Measurements from ENCODE around the gene SDR42E1.
"Not testable (repeated sequence)": the region's sequence is repeated elsewhere in the genome, so short reads cannot be mapped to it uniquely, and the experiment has no call there.

Gene SDR42E1

DNA sequence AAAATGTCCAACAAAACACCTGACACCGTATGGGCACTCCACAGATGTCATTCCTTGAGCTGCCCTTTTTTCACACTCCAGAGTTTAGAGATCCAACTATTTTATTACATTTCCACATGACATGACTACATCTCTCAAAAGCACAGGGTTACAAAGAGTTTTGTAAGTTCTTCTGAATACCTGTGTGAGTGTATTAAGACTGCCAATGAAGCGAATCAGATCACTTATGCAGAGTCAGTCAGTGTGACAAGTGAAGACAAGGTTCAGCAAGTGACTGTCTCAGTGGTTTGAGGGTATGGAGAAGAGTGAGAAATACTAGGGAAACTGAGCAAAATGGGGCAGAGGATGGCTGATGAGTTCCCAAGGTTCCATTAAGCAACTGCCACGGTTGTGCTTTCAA, 8.4 kb downstream of the SDR42E1 start:
- no peak for DNase-seq

DNA sequence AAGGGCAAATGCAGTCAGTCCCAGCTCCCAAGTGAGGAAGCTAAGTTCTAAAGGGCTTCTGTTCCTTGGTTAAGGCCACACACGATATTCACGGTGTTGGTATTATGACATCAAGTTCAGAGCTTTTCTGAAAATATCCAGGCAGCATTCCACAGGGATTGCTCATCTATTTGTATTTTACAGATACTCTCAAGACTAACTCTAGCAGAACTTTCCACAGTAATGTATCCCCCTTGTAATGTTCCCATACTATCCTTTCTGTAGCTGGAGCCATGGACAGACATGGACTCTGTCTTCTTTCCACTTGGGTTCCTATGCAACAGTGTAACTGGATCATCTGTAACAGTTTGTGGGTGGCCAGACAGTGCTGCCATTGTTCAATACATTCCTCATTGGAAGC, 13.5 kb downstream of the SDR42E1 start:
- DNase-seq, result peak; percentile 25

DNA sequence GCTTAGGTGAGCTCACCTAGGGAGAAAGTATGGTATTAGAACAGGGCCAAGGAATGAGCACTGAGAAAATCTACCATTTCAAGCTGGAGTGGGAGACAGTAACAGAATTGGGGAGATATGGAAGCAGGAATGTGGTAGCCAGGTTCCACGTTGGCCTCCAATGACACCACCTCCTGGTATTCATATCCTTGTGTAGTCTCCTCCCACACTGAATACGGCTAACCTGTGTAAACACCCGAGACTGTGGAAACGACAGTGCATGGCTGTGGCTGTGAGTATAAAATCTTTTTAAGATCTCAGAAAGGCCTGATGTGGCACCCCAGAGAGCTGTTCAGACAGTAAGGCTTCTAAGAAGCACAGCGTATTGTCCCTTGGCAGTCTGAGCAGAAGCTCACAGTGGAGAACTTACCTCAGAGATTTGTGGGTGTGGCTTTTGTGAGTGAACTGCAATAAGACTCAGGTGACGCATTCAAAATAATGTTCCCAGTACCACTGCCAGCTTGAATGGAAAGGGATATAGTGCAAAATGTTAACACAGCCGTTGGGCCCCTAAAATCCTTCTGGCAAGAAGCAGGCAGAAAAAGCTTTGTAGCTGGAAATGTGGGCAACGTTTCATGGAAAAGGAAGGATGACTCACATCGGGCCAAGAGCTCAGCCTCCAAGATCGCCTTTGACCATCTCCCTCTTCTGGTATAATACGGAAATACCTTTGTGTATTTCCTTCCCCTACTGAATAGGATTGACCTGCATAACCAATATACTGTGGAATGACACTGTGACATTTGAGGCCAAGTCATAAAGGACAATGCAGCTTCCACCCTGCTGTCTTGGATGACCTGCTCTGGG, 14.4 kb downstream of the SDR42E1 start:
- no peak for DNase-seq

DNA sequence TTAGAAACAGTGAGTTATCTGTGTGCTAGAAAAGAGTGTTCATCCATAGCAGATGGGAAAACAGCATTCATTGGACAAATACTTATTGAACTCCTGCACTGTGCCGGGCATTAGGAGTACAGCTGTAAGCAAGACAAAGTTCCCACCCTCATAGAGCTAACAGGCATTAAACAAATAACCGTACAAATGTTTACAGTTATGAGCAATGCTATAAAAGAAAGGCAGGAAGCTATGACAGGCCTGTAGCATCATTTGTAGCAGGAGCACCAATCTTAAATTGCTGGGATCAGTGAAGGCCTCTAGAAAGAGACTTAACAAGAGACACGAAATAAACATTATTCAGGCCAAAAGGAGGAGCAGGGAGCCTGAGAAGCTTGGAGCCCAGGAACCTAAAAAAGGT, 15.6 kb downstream of the SDR42E1 start:
- DNase-seq, result no peak

DNA sequence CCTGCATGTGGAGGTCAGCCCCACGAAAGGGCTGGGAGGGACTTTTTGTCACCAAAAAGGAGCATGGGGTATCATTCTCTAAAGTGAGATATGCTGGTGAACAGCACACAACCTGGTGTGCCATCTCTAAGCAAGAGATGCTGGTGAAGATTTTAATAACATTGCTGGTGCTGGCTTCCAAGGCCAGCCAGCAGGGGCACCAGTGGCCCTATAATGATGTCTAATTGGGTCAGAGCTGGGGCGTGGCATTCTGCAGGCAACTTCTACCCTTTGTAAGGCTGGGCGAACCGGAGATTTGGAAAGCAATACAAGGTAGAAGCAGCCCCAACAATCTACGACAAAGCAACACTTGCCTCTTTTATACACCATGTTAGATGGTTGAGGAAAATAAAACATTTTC, 16.8 kb downstream of the SDR42E1 start:
- no peak for DNase-seq

DNA sequence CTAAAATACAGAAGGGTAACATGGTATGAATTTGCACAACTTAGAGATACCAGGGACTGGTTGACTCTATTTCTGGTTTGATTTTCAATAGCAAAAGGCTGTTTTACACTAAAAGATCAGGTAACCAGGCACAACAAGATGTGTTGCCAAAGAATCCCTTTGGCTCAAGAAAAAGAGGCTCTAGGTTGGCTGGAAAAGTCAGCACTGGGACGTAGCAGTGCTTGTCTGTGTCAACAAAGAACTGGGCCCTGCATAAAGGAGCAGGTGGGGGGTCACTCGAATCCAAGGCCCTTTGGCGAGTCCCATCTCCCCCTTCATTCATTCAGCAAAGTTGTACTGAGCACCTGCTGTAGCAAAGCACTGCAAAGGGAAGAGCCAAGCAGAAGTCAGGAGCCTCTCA, 18.4 kb downstream of the SDR42E1 start:
- no peak for DNase-seq

DNA sequence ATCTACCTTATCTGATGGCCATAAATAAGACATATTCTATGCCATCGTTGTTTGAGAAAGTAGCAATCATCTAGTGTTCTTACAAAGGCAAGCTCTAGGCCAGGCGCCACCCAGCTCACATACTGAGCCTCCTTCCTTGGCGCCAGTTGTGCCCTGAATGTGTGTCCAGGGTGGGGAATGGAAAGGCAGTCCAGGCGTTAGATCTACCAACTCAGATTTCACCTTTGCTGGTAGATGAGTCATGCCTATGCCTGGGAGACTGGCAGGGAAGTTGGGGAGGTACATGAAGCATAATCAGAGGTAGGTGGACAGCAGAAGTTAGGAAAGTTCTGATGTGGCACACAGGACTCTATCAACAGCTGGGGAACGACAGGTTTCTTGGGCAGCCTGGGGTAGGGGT, 23.6 kb downstream of the SDR42E1 start:
- DNase-seq, result no peak

DNA sequence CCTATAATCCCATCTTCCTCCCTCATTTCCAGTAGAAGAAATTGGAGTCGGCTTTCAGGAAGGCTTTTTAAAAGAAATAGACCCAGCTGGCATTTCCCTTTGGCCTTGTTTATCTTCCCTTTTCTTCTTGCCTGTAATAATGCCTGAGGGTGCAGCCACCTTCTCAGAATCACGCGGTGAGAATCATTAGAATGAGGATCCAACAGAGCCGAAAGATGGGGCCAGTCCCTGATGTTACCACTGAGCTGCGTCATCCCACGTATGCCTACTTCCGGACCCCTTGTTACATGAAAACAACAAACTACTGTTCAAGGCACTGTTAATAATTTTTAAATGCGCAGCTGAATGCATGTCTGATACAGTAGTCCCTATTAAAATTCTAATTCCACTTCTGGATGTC, 24.1 kb downstream of the SDR42E1 start:
- no peak for DNase-seq

DNA sequence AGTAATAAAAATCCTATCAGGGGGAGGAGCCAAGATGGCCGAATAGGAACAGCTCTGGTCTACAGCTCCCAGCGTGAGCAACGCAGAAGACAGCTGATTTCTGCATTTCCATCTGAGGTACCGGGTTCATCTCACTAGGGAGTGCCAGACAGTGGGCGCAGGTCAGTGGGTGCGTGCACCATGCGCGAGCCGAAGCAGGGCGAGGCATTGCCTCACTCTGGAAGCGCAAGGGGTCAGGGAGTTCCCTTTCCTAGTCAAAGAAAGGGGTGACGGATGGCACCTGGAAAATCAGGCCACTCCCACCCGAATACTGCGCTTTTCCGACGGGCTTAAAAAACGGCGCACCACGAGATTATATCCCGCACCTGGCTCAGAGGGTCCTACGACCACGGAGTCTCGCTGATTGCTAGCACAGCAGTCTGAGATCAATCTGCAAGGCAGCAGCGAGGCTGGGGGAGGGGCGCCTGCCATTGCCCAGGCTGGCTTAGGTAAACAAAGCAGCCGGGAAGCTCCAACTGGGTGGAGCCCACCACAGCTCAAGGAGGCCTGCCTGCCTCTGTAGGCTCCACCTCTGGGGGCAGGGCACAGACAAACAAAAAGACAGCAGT, 33.8 kb downstream of the SDR42E1 start:
- not testable (repeated sequence) for DNase-seq

DNA sequence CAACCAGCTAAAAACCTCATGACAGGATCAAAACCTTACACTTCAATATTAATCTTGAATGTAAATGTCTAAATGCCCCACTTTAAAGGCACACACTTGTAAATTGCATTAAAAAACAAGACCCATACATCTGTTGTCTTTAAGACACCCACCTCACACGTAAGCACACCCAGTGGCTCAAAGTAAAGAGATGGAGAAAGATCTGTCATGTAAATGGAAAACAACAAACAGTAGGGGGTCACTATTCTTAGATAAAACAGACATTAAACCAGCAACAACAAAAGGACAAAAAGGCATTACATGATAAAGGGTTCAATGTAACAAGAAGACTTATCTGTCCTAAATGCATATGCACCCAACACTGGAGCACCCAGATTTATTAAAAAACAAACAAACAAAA, 35.6 kb downstream of the SDR42E1 start:
- no peak for DNase-seq

DNA sequence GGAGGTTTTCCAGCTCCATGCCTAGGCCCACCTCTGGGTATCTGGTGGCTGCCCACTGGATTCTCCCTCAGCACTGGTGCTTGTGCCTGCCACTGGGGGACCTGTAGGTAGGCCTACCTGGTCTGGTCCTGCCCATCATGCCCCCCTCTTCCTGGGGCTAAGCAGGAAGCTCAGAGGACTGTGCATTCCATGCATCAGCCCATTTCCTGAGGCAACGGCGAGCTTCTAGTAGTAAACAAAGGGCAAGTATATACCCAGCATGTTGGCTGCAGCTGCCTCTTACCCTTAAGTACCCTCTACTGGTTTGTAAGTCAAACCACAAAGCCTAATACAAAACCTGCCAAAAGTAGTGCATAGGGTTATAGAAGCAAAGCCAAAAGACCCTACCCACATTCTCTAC, 37.5 kb downstream of the SDR42E1 start:
- no peak for DNase-seq

DNA sequence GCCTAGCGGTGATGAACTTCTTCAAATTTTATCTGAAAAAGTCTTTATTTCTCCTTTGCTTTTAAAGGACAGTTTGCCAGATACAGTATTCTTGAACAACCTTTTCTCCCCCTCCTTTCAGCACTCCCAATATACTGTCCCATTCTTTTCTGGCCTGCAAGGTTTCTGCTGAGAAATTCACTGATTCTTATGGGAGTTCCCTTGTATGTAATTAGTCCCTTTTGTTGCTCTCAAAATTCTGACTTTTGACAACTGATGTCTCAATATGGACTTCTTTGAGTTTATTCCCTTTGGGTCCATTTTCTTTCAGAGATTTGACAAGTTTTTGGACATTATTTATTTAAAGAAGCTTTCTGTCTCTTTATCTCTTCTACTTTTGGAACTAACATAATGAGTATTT, 39.4 kb downstream of the SDR42E1 start:
- DNase-seq, result no peak

DNA sequence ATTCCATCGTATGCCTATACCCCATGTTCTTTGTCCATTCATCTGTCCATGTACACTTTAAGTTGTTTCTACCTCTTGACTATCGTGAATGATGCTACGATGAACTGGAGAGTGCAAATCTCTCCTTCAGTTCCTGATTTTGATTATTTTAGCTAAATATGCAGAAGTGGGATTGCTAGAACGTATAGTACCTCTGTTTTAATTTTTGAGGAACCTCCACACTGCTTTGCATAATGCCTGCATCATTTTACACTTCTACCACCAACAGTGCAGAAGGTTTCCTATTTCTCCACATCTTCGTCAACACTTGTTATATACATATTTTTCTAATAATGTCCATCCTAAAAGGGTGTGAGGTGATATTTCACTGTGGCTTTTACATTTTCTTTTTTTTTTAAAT, 43.9 kb downstream of the SDR42E1 start:
- DNase-seq, result no peak

DNA sequence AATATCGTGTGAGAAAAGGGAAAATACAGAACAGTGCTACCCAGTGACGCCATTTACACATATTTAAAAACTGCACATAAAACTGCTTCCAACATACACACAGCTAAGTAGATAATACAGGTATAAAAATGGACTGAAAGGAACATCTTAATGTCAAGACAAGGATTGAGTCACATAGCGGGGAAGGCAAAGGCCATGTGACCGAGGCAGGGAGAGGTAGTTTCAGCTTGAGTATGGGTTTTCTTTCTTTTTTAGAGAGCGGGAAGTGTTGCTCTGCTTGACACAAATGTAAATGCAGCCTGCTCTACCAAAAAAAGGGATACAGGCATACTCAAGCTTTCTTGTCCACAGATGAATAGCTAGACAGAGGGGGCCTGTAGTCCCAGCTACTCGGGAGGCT, 46.5 kb downstream of the SDR42E1 start:
- no peak for DNase-seq

DNA sequence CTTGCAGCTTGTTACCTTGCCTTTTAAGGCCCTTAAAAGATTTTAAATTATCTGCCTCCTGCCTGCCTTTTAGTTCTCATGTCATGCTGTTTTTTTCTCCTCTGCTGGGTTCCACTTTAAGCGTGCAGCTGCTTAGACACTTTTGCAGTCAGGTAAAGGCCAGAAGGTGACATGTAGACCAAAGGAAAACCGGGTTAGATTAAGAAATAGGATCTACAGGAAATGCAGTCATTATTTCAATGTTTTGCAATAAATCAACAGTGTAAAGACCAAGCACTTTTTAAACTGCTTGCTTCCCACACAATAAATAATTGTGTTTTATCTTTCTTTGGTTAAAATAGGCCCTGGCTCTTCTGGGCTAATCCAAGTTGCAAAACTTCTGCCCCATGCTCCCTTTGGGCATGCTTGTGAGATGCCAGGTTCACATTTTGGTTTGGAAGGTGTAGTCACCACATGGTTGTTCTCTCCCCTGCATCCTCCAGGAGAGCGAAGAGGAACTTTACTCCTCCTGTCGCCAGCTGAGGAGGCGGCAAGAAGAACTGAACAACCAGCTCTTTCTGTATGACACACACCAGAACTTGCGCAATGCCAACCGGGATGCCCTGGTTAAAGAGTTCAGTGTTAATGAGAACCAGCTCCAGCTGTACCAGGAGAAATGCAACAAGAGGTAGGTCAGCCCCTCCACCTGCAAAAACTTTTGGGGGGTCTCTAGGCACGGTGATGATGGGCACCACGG, 54.9 kb downstream of the SDR42E1 start:
- DNase-seq, result no peak

DNA sequence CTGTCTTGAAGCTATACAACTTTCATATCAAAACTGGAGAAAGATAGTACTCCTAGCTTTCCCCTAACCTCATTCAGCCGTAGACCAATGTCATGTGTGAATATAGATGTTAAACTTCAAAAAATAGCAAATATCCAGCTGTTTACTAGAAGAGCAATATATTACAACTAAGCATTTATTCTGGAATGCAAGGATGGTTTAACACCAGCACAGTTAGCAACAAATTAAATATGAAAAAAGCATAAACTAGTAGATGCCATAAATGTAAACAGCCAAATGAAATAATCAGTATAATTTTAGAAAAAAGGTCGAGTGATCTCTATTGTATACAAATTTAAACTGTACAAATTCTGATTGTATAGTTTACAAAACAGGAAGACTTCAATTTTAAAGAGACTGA, 59.7 kb downstream of the SDR42E1 start:
- DNase-seq, result no peak

DNA sequence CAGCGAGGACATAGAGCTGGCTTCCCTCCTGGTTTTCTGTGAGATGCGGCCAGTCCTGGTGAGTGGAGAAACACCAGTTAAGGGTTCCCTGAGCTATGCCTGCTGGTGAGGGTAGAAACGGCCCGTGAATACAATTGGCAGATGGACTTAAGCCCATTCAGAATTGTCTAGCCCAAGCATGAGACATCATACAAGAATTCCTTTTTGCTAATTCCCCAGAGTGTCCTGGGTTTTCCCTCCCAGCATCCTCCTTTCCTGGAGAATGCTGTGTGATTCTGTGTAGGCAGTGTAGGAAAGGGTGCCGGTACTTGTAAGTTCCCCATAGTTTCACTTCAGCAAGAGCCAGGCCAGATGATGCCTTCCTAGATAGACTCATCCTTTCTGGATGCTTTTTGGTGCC, 65.1 kb downstream of the SDR42E1 start:
- no peak for DNase-seq

DNA sequence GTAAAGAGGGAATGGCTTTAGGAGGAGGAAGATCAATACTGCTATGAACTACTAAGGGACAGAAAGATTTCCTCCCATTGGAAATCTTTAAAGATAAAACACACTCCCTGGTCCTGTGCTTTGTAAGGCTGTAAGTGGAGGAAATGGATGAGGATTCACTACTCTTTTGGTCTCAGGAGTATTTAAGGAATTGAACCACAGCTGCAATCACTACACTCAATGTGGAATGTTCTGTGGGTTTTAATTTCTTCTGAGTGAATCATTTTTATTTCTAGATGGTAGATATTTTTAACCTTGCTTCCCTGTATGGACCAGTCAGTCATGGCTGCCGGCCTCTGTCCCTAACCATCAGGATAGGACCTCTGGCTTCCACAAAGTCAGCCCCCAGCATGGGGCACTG, 65.6 kb downstream of the SDR42E1 start:
- no peak for DNase-seq

DNA sequence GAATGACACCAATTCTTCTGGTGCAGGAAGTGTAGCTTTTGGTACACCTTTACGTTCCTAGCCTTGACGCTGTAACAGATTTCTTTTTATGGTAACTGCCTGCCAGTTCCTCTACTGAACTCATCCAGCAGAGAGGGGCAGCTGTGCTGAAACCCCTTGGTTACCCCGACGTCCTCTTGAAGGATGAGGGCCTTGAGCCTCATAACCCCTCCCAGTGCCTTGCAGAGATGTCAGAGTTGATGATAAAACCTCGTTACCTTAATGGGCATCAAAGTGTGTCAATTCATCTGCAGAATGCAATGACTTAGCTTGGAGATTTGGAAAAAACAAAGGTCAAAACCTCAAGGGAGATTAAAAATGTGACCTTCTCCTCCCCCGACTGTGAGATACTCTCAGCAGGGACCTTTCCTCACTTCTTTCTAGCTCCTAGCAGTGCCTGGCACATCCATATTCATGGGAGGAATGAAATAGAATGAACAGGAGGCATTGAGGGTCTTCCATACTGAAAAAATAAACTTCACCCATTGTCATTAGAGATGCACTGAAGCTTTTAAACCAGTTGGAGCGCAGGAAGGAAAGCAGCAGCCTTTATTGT, 69.2 kb downstream of the SDR42E1 start:
- DNase-seq, result no peak

DNA sequence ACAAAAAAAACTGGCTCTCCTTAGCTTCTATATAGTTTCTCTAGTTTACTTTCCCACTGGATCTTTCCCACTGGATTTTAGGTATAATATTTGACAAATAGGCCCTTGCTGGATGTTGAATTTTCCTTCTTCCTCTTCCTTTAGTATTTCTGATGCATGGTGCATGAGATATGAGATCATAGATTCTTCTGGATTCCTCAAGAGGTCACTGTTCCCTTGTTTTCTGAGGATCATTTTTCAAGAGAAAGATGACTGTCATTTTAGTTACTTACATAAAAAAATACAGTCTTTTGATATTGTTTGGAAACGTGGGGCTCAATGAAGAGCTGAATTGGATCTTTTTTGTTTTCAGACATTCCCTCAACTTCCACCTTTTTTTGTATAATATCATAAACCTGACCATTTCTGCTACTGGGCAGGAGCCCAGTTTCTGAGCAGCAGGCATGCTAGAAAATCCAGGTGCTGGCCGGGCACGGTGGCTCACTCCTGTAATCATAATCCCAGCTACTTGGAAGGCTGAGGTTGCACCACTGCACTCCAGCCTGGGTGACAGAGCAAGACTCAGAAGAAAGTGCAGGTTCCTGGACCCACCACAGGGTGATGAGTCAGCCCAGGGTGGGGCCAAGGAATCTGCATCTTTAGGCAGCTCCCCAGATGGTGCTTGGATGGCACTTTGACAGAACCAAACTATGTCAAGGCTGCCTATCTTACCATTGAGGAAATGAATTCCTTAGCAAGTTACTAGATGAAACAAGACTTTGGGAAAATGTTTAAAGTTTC, 70.3 kb downstream of the SDR42E1 start:
- DNase-seq, result no peak

DNA sequence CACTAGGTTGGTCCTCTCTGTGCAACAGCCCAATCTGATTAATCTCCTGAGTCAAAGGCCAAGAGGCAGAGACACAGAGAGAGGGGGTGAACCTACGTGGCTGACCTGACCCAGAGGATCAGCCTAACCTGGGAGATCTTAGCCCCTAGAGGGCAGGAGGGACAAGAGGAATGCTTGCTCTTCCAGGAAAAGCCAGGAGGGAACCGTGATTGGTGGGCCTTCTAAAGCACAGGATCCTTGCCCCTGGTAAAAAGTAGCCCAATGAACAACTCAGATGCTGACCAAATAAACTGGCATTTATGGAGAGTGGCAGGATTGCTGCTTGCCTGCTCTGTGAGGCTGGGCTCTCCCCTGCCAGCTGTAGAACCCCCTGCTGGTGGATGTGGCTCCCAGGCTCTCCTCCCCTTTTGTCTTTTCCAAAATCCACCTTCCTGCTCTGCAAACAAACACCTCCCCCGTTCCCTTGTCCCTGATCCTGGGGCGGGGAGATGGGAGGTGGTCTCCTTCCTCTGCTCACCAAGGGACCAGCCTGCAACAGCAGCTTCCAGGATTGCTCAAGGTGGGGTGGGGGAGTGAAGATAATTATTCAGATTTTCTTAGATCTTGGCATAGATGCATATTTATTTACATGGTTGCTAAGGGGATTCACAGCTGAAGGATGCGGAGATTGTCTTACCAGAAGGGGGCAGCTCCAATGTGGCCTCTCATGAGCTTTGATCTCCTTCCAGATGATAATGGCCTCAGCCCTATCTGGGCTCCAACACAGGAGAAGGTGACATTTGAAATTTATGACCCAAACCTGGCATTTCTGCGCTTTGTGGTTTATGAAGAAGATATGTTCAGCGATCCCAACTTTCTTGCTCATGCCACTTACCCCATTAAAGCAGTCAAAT, 71.9 kb downstream of the SDR42E1 start:
- DNase-seq, result no peak
